ENCODE measurements around the gene HCN2. TPM values are rescaled to one million over a fixed set of nuclear protein-coding genes. Genes with fewer than 3 reads are reported as not detected.

HCN2 gene
- total and polyA plus RNA-seq, 10 of the 15 experiments (the other 5 are each of a cell fraction or from before 2014, with no cell fraction given), result 0.01 to 0.54 (median 0.08) TPM; not detected in 4

DNA sequence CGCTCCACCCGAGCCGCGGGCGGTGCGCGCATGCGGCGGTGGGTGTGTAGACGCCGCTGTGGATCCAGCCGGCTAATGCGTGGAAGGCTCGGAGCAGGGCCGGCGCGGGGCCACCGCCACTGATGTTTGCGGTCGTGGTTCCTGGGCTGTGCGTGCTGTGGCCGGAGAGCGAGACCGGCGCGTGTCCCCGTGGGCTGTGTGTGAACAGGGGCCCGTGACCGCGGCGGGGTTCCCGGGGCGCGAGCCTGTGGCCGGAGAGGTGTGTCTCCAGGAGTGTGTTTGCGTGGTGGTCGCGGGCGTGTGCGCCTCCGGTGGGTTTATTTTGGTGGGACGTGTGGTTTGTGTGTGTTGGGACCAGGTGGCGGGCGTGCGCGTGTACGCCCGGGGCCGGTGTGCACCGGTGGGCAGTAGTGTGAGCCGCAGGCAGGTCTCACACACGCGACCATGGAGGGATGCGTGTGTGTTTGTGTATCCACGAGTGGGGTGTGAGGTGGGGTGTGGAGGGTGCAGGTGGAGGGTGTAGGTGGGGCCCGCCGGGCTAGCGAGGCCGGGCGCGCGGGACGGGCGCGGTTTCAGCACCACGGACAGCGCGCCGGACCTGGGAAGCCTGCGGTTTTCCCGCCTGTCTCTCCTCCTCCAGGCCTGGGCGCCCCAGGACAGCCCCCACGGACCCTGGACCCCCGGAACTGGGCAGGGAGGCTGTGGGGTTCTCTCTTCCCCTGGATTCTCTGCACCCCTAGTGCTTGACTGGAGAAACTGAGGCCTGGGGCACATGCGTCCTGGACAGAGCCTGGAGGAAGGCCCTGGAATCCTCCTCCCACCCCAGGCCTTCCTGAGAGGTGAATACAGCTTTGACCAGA, 1.6 kb downstream of the HCN2 start:
- in situ Hi-C loops (cut with MboI), result no loop called here
- POLR2A ChIA-PET, result no interaction called here
- H3K36me3 ChIP-seq (ENCODE audit: control insufficient read depth in 2 of 2, insufficient read depth in 2 of 2, low read length in 1 of 2), result no peaks in the 10 kb centered on the region
- intact Hi-C loops (cut with micrococcal nuclease; ENCODE audit: unreplicated experiment), result no loop called here
- CTCF ChIA-PET, result no interaction called here
- no TSS peak for BruUV-seq (replicated peaks)
- H3K9me3 ChIP-seq (replicated peaks; ENCODE audit: control insufficient read depth, insufficient read depth, low read length), result no peaks in the 10 kb centered on the region
- TF ChIP-seq, protein P1, sequence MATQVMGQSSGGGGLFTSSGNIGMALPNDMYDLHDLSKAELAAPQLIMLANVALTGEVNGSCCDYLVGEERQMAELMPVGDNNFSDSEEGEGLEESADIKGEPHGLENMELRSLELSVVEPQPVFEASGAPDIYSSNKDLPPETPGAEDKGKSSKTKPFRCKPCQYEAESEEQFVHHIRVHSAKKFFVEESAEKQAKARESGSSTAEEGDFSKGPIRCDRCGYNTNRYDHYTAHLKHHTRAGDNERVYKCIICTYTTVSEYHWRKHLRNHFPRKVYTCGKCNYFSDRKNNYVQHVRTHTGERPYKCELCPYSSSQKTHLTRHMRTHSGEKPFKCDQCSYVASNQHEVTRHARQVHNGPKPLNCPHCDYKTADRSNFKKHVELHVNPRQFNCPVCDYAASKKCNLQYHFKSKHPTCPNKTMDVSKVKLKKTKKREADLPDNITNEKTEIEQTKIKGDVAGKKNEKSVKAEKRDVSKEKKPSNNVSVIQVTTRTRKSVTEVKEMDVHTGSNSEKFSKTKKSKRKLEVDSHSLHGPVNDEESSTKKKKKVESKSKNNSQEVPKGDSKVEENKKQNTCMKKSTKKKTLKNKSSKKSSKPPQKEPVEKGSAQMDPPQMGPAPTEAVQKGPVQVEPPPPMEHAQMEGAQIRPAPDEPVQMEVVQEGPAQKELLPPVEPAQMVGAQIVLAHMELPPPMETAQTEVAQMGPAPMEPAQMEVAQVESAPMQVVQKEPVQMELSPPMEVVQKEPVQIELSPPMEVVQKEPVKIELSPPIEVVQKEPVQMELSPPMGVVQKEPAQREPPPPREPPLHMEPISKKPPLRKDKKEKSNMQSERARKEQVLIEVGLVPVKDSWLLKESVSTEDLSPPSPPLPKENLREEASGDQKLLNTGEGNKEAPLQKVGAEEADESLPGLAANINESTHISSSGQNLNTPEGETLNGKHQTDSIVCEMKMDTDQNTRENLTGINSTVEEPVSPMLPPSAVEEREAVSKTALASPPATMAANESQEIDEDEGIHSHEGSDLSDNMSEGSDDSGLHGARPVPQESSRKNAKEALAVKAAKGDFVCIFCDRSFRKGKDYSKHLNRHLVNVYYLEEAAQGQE (IDR thresholded peaks at IDR 0.05; ENCODE audit: low read depth, low read length), result peak; percentile 86
- TF ChIP-seq RFX5 (IDR thresholded peaks at IDR 0.05; ENCODE audit: low read depth, low read length) (no peak), NFIC (IDR thresholded peaks at IDR 0.05; ENCODE audit: low read depth, low read length) (no peak), YBX1 (IDR thresholded peaks at IDR 0.05) (no peak), EGR1 (IDR thresholded peaks at IDR 0.05; ENCODE audit: borderline replicate concordance in 1 of 2, low read depth in 2 of 2, low read length in 2 of 2) (no peak)
- ATAC-seq (no peak), DNase-seq (ENCODE audit: low read depth, low spot score) (no peak), FAIRE-seq (no peak)
- 58% methylated on average over 65 of the region's 75 CpGs for WGBS (ENCODE audit: insufficient coverage, insufficient replicate concordance, low lambda C conversion rate, missing lambda C conversion rate)
- H3K27ac ChIP-seq (ENCODE audit: control insufficient read depth, insufficient read depth), result no peak overlapping the region
- no peak overlapping the region for H3K4me3 ChIP-seq
- H3K4me1 ChIP-seq (ENCODE audit: control insufficient read depth, insufficient read depth, low read length), result no peaks in the 10 kb centered on the region
- H3K4me2 ChIP-seq (ENCODE audit: control insufficient read depth, insufficient read depth), result no peak overlapping the region
- H3K27me3 ChIP-seq (replicated peaks in 1 of 2; ENCODE audit: control insufficient read depth in 2 of 2, insufficient read depth in 2 of 2, low read length in 1 of 2), result peaks cover 4 to 9% of the 10 kb centered on the region in 2 experiments
- RAD21 ChIA-PET (ENCODE audit: unreplicated experiment), result no interaction called here
- H3K79me2 ChIP-seq (ENCODE audit: control insufficient read depth, insufficient read depth, low read length), result no peaks in the 10 kb centered on the region
- no peak overlapping the region for H3K9ac ChIP-seq (ENCODE audit: control insufficient read depth, insufficient read depth, low read length)
- no peak overlapping the region for H2AFZ ChIP-seq (ENCODE audit: control insufficient read depth, low read depth, low read length)
- SMC1A ChIA-PET (ENCODE audit: uncharacterized antibody, unreplicated experiment), result no interaction called here
- H4K20me1 ChIP-seq (ENCODE audit: control insufficient read depth, insufficient read depth), result no peaks in the 10 kb centered on the region
